ENCODE measurements around the gene BLOC1S1. TPM values are rescaled to one million over a fixed set of nuclear protein-coding genes. Genes with fewer than 3 reads are reported as not detected.
A peak's percentile ranks its signal among the peaks of the same experiment; 100 is the strongest.
"Not testable (repeated sequence)": the region's sequence is repeated elsewhere in the genome, so short reads cannot be mapped to it uniquely, and the experiment has no call there.

BLOC1S1 gene
- total and polyA plus RNA-seq, 9 of the 15 experiments (the other 6 are each of a cell fraction or from before 2014, with no cell fraction given) = 75.2 to 161 (median 98.8) TPM

DNA sequence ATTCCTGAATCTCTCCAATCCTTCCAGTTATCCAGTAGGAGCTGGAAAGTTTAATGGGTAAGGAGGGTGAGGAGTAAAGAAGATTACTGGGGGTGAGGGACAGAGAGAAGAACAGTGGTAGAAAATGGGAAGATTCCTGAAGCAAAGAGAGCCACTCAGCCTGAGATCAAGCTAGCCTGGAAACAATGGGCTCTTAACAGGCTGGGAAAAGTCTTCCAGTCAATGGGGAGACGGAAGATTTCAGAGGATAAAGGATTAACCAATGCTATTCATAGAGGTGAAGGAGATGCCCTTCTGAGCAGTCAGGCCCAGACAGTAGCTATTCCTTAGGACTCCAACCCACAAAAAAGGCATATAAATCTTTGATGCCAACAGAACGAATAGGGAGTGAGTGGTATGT lies 41.9 kb downstream of the BLOC1S1 start:
- FAIRE-seq = no peak
- POLR2A ChIA-PET = interaction anchor here (2.3 to 6.9 kb wide), 2 partner anchors 10 to 14 kb away, joined by 15 to 44 read pairs; partner anchors contain the start of gene GDF11
- no TSS peak for BruUV-seq (replicated peaks)

DNA sequence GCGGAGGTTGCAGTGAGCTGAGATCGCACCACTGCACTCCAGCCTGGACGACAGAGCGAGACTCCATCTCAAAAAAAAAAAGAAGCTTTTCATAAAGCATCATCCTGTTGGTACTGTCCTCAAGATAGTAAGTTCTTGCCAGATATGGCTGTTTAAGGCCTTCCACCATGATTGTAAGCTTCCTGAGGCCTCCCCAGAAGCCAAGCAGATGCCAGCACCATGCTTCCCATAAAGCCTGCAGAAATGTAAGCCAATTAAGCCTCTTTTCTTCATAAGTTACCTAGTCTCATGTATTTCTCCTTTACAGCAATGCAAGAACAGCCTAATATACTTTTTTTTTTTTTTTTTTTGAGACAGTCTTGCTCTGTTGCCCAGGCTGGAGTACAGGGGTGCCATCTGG lies 42.7 kb downstream of the BLOC1S1 start:
- H3K4me3 ChIP-seq; H4K20me1 ChIP-seq (replicated peaks; ENCODE audit: control insufficient read depth, insufficient read depth, low read length); H3K79me2 ChIP-seq (ENCODE audit: control insufficient read depth, insufficient read depth, low read length); H2AFZ ChIP-seq (ENCODE audit: low read depth, low read length); H3K4me1 ChIP-seq (replicated peaks in 1 of 2; ENCODE audit: control insufficient read depth in 2 of 2, insufficient read depth in 2 of 2, low read length in 2 of 2); ATAC-seq; H3K9me1 ChIP-seq (ENCODE audit: control insufficient read depth, insufficient read depth, low read length); BruUV-seq (replicated peaks); H3K27ac ChIP-seq (ENCODE audit: extremely low read depth, low read depth, low read length); H3K9me3 ChIP-seq (replicated peaks; ENCODE audit: control insufficient read depth, insufficient read depth, low read depth, low read length); CTCF ChIA-PET (ENCODE audit: low intra/inter-chr PET ratio); DNase-seq (ENCODE audit: extremely low read depth in 1 of 4, low spot score in 3 of 4); H3K27me3 ChIP-seq (ENCODE audit: control insufficient read depth in 2 of 2, insufficient read depth in 2 of 2, low read length in 2 of 2); in situ Hi-C loops (cut with MboI); H3K4me2 ChIP-seq (ENCODE audit: insufficient read depth, low read length); intact Hi-C loops (cut with micrococcal nuclease); H3K9ac ChIP-seq (ENCODE audit: insufficient read depth in 1 of 2, low read depth in 2 of 2, low read length in 2 of 2); FAIRE-seq: not testable (repeated sequence)
- 100% methylated on average over 2 of the region's 4 CpGs for WGBS (ENCODE audit: insufficient coverage, low coverage, missing lambda C conversion rate)
- POLR2A ChIA-PET = interaction anchor here (2.3 kb wide), 1 partner anchor 11 kb away, joined by 15 read pairs; no protein-coding TSS in a partner anchor
- H3K36me3 ChIP-seq (ENCODE audit: control insufficient read depth, insufficient read depth, low read length) = peaks cover 92% of the 10 kb centered on the region
- TF ChIP-seq TRIM28 (IDR thresholded peaks at IDR 0.05) (peak; percentile 72; the same call in 1 of the 2 replicates), CBX3 (IDR thresholded peaks at IDR 0.05; ENCODE audit: borderline replicate concordance in 1 of 2, low read length in 2 of 2) (0 out of 3 replicates have a peak, but pooled peaks of 1 of the 2 experiments have one; percentile 18), ZNF316 (IDR thresholded peaks at IDR 0.05) (peak; percentile 68)

More for the DNA sequence above, 41.9 kb downstream of the BLOC1S1 start:
- peaks cover 95% of the 10 kb centered on the region for H3K36me3 ChIP-seq (ENCODE audit: control insufficient read depth, insufficient read depth, low read length)
- H3K4me1 ChIP-seq (replicated peaks in 1 of 2; ENCODE audit: control insufficient read depth in 2 of 2, insufficient read depth in 2 of 2, low read length in 2 of 2) = no peaks in the 10 kb centered on the region; a peak in 1 of 5 replicates
- H4K20me1 ChIP-seq (replicated peaks; ENCODE audit: control insufficient read depth, insufficient read depth, low read length) = no peaks in the 10 kb centered on the region
- DNase-seq (ENCODE audit: extremely low read depth in 1 of 4, low spot score in 3 of 4) (no peak), ATAC-seq (no peak; the same call in 2 of the 3 replicates)
- no peak overlapping the region for H3K9ac ChIP-seq (ENCODE audit: insufficient read depth in 1 of 2, low read depth in 2 of 2, low read length in 2 of 2)
- no peaks in the 10 kb centered on the region for H3K27me3 ChIP-seq (ENCODE audit: control insufficient read depth in 2 of 2, insufficient read depth in 2 of 2, low read length in 2 of 2)
- no peak overlapping the region for H3K27ac ChIP-seq (ENCODE audit: extremely low read depth, low read depth, low read length)
- intact Hi-C loops (cut with micrococcal nuclease) = no loop called here
- H3K4me2 ChIP-seq (ENCODE audit: insufficient read depth, low read length) = no peak overlapping the region
- H3K79me2 ChIP-seq (ENCODE audit: control insufficient read depth, insufficient read depth, low read length) = no peaks in the 10 kb centered on the region
- TF ChIP-seq PPARD (CRISPR knock-in tag; IDR thresholded peaks at IDR 0.05) (no peak), SUPT5H (IDR thresholded peaks at IDR 0.05) (0 out of 2 replicates have a peak, but pooled peaks have one; percentile 15)
- 82% methylated on average over 2 of the region's 2 CpGs for WGBS (ENCODE audit: insufficient coverage, low coverage, missing lambda C conversion rate)
- in situ Hi-C loops (cut with MboI) = no loop called here
- no peaks in the 10 kb centered on the region for H3K9me1 ChIP-seq (ENCODE audit: control insufficient read depth, insufficient read depth, low read length)
- CTCF ChIA-PET (ENCODE audit: low intra/inter-chr PET ratio) = no interaction called here
- H2AFZ ChIP-seq (ENCODE audit: low read depth, low read length) = no peak overlapping the region
- no peaks in the 10 kb centered on the region; the same call in 1 of the 2 replicates for H3K9me3 ChIP-seq (replicated peaks; ENCODE audit: control insufficient read depth, insufficient read depth, low read depth, low read length)
- no peak overlapping the region for H3K4me3 ChIP-seq
